DOHH2 (cell line): ENCODE measurements around the gene ZNF282.

Experiments used
- CTCF ChIP-seq: fragments of 200-600 bp; sonication (generic); IDR thresholded peaks from one replicate; pipeline ENCODE4 v1.5.1; 2014; ENCODE audit warnings: antibody characterized with exemption, mild to moderate bottlenecking, low read depth, low read length; ENCODE audit not compliant: poor library complexity, severe bottlenecking
- EZH2phosphoT487 ChIP-seq: fragments of 200-600 bp; sonication (generic); IDR thresholded peaks from 2 replicates; pipeline ENCODE4 v1.6.1; 2017; ENCODE audit warnings: borderline replicate concordance, mild to moderate bottlenecking, antibody characterized with exemption, low read length, moderate library complexity, mixed read lengths

- no peak for TF ChIP-seq CTCF
- no peak for TF ChIP-seq EZH2phosphoT487
Measured at GRCh38 chr7:149232362-149232761, 37.0 kb downstream of the ZNF282 start.
